ENCODE measurements around the gene SLAMF7.

Gene SLAMF7

DNA sequence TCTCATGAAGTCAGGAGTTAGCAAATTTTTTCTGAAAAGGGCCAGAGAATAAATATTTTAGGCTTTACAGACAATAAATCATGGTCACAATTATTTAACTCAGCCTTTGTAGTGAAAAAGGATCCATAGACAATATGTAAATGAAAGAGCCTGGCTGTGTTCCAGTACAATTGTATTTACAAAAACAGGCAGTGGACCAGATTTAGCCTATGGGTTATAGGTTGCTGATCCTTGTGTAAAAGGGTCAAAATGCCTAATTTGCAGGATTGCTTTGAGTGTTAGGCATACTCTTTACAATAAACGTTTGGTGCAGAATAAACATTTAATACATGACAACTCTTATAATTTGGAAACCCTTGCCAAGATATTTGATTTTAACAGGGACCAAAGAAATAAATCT is 6.5 kb downstream of the SLAMF7 start:
- no peak for DNase-seq (ENCODE audit: low read depth)

DNA sequence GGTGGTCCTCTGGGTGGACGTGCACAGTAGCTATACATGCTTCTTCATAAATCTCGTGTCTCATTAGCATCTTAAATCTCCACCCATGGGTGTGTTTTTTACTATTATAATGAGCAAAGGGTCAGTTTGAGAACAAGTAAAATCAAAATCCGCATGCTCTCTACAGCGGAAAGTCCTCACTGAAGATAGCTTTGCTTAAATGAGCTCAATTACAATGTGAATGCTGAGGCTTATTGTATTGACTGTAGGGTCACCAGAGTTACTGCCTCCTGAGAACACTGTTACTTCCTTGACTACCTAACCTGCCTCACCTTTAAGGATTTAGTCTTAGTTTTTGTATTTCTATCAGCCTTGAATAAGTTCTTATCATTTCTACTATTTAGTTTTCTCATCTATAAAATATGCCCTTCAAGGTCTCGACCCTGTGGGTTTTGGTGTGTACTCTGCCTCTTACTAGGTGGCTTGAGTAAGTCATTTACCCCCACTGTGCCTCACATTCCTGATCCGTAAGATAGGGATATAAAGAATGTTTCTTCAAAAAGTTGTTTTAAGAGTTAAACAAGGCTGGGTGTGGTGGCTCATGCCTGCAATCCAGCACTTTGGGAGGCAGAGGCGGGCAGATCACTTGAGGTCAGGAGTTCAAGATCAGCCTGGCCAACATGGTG is 7.9 kb downstream of the SLAMF7 start:
- no peak for DNase-seq (ENCODE audit: low read depth)

DNA sequence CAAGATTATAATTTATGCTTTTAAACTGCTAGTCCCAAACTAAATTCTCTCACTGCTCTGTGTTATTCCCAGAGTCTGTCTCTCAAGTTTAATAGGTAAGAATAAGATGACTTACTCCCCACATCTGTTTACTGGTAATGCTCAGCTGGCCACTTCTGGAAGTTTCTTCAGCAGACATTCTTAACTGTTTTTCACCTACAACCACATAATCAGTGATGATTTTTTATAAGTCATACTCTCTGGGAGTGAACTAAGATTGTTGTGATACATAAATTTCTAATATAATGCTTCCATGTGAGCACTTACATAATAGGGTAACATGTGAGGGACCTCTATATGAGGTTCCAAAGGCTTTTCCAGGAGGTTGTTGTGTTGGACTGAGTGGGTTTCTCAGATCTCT is 8.7 kb downstream of the SLAMF7 start:
- no peak for DNase-seq (ENCODE audit: low read depth)

DNA sequence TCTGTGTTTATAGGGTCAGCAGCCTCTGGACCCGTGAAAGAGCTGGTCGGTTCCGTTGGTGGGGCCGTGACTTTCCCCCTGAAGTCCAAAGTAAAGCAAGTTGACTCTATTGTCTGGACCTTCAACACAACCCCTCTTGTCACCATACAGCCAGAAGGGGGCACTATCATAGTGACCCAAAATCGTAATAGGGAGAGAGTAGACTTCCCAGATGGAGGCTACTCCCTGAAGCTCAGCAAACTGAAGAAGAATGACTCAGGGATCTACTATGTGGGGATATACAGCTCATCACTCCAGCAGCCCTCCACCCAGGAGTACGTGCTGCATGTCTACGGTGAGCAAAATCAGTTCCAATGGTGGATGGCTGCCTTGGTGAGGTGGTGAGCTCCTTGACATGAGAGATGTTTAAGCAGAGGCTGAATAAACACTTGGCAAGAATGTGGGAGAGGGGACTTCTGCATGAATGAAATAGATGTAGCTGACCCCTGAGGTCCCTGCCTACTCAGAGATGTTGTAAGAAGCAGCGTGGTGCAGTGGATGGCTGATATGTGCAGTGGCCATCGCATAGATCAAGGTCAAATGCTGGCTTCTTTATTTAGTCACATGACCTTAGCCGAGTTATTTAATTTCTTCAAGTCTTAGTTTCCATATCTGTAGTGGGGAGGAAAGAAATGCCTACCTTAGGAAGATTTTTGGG is 9.3 kb downstream of the SLAMF7 start:
- no peak for DNase-seq (ENCODE audit: low read depth)

DNA sequence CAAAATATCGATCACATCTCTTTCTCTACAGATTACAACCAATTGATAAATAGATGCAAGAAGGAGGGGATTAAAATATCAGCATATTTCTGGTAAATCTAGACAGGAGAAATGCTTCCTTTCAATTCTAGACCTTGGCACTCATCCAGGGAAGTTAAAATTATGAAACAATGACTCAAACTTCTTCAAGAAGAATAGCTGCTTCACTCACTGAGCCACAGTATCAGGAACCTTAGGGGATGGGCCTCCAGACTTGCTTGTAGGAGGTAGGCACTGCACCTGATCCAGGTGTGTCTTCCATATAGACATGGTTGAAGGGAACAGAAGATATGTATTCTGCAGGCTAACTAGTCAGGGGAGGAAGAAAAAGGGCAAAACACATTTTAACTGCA is 9.8 kb downstream of the SLAMF7 start:
- DNase-seq (ENCODE audit: low read depth), result no peak

DNA sequence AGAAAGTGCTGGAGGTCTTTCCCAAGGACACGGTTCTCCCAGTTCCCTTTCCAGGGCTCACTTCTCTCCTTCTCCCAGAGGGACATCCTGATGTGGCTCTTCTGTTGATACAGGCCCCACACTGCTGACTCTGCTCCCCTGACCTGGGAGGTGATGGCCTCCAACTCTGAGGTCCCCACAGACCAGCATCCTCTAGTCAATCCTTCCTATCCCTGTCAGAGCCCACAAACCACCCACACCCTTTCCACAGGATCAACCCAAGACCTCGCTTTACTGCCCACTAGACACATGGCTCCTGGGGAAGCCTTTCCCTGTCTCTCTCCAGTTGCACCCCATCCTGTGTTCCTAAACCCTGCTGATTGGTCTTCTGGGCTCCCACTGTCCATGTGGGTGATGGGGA is 11.6 kb downstream of the SLAMF7 start:
- no peak for DNase-seq (ENCODE audit: low read depth)

DNA sequence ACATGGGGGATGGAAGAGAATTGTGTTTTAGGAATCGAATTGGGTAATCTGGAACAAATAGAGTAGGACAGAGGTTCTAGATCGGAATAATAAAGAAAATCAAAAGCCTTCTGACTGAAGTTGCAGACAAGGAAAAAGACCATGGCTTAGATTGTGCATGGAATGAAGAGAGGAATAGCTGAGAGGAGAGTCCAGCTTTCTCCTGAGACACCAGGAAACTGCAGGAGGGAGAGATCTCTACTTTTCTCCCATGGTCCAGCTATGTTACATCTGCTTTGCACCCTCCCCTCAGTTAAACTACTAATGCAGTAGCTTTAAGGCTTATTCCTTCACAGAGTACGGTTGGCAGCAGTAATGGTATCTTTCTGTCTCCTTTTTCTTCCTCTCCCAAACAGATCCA is 13.4 kb downstream of the SLAMF7 start:
- no peak for DNase-seq (ENCODE audit: low read depth)

DNA sequence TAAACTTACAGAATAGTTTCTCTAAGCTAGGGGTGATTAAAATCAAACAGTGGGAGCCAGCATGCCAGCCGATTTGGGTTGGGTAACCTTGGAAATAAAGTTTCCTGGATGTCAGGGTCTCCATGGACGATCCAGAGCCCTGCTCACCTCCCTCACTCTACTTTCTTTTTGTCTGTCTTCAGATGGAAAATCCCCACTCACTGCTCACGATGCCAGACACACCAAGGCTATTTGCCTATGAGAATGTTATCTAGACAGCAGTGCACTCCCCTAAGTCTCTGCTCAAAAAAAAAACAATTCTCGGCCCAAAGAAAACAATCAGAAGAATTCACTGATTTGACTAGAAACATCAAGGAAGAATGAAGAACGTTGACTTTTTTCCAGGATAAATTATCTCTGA is 13.9 kb downstream of the SLAMF7 start:
- DNase-seq (ENCODE audit: low read depth), result no peak

DNA sequence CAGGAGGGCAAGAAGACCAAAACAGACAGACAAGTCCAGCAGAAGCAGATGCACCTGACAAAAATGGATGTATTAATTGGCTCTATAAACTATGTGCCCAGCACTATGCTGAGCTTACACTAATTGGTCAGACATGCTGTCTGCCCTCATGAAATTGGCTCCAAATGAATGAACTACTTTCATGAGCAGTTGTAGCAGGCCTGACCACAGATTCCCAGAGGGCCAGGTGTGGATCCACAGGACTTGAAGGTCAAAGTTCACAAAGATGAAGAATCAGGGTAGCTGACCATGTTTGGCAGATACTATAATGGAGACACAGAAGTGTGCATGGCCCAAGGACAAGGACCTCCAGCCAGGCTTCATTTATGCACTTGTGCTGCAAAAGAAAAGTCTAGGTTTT is 14.5 kb downstream of the SLAMF7 start:
- DNase-seq (ENCODE audit: low read depth), result no peak

DNA sequence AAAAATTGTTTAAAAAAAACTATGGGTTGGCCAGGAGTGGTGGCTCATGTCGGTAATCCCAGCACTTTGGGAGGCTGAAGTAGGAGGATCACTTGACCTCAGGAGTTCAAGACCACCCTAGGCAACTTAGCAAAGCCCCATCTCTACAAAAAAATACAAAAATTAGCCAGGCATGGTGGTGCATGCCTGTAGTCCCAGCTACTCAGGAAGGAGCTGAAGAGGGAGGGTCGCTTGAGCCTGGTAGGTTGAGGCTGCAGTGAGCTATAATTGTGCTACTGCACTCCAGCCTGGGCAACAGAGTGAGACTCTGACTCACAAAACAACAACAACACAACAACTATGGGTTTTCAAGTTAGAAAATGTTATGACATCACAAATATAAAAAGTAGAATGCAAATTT is 16.4 kb downstream of the SLAMF7 start:
- no peak for DNase-seq (ENCODE audit: low read depth)

DNA sequence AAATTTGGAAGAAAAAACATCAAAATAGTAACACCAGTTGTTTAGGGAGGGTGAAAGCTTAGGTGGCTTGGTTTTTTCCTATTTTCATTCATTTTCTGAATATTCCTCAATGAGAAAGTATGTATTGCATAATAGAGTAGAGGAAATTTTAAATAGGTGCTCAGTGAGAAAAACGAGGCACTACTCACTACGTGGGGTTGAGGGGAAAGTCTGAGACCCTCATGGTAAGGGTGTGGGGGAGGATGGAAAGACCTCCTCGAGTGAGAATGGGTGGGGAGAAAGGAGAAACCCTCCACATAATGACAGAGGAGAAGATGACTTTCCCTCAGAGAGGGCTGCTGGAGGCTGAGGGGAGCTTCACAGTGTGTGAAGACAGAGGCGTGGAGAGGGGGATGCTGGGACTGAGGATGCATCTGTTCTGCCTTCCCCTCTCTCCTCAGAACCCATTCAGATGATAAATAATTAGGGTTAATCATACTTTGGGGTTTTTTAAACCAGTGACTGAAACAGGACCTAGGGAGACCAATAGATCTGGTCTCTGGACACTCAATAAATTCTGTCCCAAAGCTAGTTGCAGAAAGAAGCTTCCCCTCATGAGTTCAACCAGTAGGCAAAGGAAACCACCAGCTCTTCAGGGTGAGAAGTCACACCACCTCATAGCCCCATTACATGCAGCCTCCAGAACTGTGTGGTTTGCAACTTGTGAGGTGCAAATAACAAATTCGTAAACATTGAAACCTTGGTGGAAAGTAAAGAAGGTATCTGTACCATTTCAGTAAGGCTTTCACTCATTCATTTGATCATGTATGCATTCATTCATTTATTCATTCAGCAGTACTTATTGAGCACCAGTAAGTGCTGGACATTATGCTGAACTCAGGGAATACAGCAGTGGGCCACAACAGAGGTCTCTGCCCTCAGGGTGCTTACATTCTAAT is 17.1 kb downstream of the SLAMF7 start:
- no peak for DNase-seq (ENCODE audit: low read depth)

DNA sequence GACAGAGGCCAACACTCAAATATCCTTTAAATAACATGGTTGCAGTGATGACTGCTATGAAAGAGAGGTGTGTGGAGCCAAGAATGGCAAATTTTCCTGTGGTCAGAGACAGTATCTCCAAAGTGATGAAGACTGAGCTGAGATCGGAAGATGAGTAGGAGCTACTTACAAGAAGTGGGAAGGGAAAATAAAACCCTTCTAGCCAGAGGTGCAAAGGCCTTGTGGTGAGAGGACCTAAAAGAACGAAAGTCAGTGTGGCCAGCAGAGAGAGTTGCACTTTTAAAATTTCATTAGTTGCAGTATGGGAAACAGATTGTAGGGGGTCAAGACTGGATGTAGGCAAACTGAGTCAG is 17.8 kb downstream of the SLAMF7 start:
- no peak for DNase-seq (ENCODE audit: low read depth)

DNA sequence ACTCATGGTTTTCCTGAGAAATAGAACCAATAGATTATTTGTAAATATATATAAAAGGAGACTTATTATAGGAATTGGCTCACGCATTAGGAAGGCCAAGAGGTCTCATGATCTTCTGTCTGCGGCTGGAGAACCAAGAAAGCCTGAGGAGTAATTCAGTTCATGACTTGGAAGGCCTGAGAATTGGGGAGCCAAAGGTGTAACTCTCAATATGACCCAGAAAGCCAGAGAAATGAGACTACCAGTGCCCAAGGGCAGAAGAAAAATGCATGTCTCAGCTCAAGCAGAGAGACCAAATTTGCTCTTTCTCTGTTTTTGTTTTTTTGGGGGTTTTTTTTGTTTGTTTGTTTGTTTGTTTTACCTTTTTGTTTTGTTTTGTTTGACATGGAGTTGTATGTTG is 19.5 kb downstream of the SLAMF7 start:
- DNase-seq (ENCODE audit: low read depth), result no peak

DNA sequence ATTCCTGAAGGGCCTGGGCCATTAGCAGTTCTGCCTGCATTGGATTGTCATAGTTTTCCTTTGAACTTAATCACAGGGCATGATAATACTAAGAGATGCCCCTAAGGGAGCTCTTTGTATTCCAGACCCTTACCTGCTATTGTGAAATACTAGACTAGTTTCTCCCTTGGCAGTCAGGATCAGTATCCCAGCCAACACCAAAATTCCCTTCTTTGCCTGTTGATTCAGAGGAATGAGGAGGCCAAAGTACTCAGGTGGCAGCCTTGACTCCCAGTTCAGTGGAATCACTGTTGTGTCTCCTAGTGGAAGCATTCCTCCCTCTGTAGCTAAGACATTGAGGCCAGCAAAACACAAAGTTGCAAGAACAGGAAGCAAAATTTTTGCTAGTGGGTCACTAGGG is 20.7 kb downstream of the SLAMF7 start:
- no peak for DNase-seq (ENCODE audit: low read depth)

DNA sequence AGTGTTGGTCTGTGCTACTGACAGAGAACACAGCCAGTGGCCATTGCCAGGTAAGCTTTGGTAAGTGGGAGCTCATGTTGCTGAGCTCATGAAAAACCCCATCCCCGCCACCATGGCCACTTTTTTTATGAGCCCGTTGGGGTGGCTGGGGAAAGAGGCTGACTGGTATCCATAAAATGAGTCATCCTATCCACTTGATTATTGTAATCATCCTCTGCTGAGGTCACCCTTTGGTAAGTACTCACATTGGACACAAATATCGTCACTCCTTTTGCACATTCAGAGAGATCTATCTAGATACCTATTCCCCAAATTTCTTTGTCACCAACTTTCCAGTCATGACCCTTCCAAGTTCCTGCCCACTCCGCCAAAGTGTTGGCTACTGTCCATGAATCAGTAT is 22.0 kb downstream of the SLAMF7 start:
- no peak for DNase-seq (ENCODE audit: low read depth)

DNA sequence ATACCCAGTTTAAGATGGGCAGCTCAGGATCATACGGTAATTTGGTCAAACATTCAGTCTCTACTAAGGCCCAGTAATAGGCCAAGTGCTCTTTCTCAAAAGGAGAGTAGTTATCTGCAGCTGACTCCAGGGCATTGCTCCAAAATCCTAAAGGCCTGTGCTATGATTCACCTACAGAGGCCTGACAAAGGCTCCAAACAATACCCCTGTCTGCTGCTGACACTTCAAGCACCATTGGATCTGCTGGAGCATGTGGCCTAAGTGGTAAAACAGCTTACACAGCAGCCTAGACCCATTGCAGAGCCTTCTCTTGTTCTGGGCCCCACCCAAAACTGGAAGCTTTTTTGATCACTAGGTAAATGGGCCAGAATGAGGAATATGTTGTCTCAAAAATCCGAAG is 22.8 kb downstream of the SLAMF7 start:
- no peak for DNase-seq (ENCODE audit: low read depth)

DNA sequence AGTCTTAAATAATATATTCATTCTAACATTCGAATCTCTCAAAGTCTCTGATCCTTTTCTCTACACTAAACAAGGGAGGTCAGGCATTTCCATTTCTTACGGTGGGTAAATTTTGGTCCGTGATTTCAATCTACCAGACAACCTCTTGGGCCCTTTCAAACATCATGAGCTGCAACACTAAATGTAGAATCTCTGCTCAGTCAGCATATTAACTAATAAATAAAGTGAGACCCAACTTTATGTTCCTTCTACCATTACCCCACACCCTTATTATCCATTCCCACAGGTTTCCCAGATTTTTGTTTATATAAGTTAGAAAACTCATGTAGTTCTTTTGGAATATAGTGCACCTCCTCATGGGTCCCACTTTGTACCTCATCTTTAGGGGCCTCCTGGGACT is 24.9 kb downstream of the SLAMF7 start:
- DNase-seq (ENCODE audit: low read depth), result no peak

DNA sequence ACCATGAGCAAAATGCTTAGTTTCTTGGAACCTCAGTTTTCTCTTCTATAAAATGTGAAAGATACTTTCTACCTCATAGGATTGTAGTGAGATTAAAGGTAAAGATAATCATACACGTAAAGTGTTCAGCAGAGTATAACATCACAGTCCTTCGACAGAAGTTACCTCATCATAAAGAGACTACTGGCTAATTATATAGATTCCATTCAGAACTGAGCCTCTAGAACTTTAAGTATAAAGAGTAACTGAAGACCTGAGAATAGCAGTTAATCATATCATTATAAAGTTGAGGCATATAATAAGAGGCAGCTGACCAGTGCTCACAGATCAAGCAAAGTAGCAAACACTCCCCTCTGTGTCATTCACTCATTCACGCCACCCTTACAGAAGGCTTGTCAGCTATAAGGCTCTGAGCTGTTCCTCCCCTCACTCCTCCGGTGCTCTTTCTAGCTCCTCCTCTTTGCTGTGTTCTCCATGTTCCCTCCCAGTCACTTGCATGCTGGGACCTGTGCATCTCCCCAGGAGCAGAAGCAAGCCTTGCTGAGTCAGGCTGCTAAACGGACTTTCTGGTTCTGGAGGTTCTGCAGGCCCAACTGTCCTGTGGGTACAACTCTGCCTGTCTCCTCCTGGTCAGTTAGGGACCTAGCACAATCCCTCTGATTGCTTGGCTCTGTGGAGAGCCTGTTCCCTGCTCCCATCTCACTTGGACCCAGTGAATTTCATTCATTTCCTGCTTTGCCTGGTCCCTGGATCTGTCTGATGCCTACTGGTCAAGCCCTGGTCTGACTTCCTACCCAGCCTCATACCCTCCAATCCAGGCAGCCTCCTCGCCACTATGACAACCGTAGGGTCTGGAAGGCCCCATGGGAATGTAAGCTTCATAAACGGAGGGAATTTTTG is 28.6 kb downstream of the SLAMF7 start:
- no peak for DNase-seq (ENCODE audit: low read depth)

DNA sequence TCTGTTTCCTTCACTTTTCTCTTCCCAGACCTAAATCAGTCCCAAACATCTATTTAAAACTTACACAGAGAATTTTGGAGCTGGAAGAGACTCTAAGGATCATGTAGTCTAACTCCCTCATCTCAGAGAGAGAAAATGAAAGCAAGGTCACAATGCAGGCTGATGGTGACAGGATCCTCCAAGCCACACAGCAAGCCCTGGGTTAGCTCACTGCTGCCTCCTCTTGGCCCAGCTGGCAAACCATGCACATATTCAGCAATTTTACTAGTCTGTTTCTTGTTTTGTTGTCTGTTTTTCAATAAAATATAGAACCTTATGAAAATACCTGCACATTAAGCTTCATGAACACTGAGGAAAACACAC is 29.2 kb downstream of the SLAMF7 start:
- no peak for DNase-seq (ENCODE audit: low read depth)

DNA sequence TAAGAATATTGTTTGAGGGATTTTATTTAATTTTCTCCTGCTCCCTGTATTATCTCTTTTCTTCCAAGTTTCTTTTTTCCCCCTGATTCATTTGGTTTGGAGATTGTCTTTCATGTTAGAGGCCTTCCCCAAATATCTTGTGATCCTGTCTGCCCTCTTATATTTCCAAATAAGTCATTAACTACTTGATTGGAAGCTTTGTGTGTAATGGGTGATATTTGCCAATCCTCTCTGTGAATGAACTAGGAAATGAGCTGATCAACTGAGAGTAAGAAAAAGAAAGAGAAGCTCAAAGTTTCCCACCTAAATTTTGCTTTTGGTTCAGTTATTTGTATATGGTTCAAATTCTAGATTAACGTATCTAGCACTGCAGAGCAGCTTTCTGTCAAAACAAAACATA is 33.3 kb downstream of the SLAMF7 start:
- no peak for DNase-seq (ENCODE audit: low read depth)

DNA sequence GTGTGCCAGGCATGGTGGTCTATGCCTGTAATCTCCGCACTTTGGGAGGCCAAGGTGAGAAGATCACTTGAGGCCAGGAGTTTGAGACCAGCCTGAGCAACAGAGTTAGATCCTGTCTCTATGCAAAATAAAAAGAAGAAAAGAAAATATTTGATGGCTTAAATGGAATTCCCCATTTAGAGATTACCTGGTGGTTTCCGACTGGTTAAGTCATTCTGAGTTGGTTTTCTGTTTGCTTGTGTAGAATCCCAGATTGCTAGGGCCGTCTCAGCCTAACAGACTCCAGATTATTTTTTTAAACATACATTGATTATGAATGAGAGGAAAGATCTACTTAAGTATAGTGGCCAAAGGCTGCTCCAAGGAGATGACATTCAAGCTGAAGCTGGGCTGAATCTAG is 34.0 kb downstream of the SLAMF7 start:
- DNase-seq (ENCODE audit: low read depth), result no peak

Measured in fibroblast of the conjunctiva (primary cell).